Naive thymus-derived CD8-positive, alpha-beta T cell (primary cell): ENCODE results near the gene TAS2R7. TPM values are rescaled to one million over a fixed set of nuclear protein-coding genes. Genes with fewer than 3 reads are reported as not detected.
A peak's percentile ranks its signal among the peaks of the same experiment; 100 is the strongest.

Experiments used
- ATAC-seq, 2 donors: fragments of 150-1000 bp; cut with Tn5 transposase in 1 of 2; sonication (Bioruptor Pico), chemical (Tn5 transposase) in 1 of 2; 1 replicate in 1 of 2; 2 replicates in 1 of 2; pipeline ENCODE4 v1.10.0; 2021; ENCODE audit warnings: mild to moderate bottlenecking in 2 of 2, moderate library complexity in 2 of 2
- POLR2A ChIA-PET: fragments of 350-600 bp; sonication (Branson Sonifier 250); formaldehyde crosslinking; loops from one replicate; lab custom pipeline; 2021; ENCODE audit warnings: antibody characterized with exemption; lab: Charles Lee
- DNase-seq, 10 donors: peaks; one replicate each; pipeline versions ENCODE4 v3.0.0 to v3.0.0-alpha.2; 2020 to 2022
- H3K27ac Mint-ChIP-seq, 10 donors: one replicate each; pipeline ENCODE4 v1.8.0; 2020 to 2022; ENCODE audit warnings: mild to moderate bottlenecking in 10 of 10, mixed read lengths in 10 of 10, moderate library complexity in 4 of 10, inconsistent platforms in 1 of 10
- H3K27me3 Mint-ChIP-seq, 5 donors: one replicate each; pipeline ENCODE4 v1.8.0; 2021 to 2022; ENCODE audit warnings: mixed read lengths in 5 of 5
- H3K36me3 Mint-ChIP-seq, 3 donors: one replicate each; pipeline ENCODE4 v1.8.0; 2020 to 2022; ENCODE audit warnings: mixed read lengths in 3 of 3, mild to moderate bottlenecking in 2 of 3, inconsistent platforms in 1 of 3
- H3K4me1 Mint-ChIP-seq, 4 donors: one replicate each; pipeline ENCODE4 v1.8.0; 2021 to 2022; ENCODE audit warnings: mixed read lengths in 4 of 4
- H3K4me3 Mint-ChIP-seq, 10 donors: one replicate each; pipeline ENCODE4 v1.8.0; 2020 to 2022; ENCODE audit warnings: mild to moderate bottlenecking in 10 of 10, mixed read lengths in 10 of 10, moderate library complexity in 6 of 10, inconsistent platforms in 1 of 10
- H3K9me3 Mint-ChIP-seq, 9 donors: one replicate each; pipeline ENCODE4 v1.8.0; 2020 to 2022; ENCODE audit warnings: mixed read lengths in 9 of 9, mild to moderate bottlenecking in 3 of 9, inconsistent platforms in 1 of 9, moderate library complexity in 1 of 9
- polyA plus RNA-seq, 3 donors: library from polyadenylated mRNA; unstranded; fragments of 300-500 nt; fragmentation: Illumina TruSeq; gene quantifications; one replicate each; pipeline ENCODE4 v1.2.3, GENCODE V29; 2021
- total RNA-seq, 8 experiments: library from RNA in 2 of 8; stranded (reverse) in 2 of 8; gene quantifications; one replicate each; pipeline ENCODE4 v1.2.3 and lab custom pipeline; 2021 to 2026

TAS2R7 gene
- total RNA-seq, result not detected
- not detected for polyA plus RNA-seq
- total RNA-seq (lab: John Stamatoyannopoulos, UW), result 0 to 0.09 (median 0) reads per million in 6 experiments

- Mint-ChIP-seq H3K4me1 (no peaks in the 10 kb centered on the region), H3K27ac (no peak within 1 kb of the TSS), H3K4me3 (no peak within 1 kb of the TSS), H3K27me3 (peaks cover 14 to 56% (median 36%) of the 10 kb centered on the region in 5 donors), H3K9me3 (no peaks in the 10 kb centered on the region), H3K36me3 (no peaks in the 10 kb centered on the region)
- ATAC-seq, result no peak
- no peak for DNase-seq
- POLR2A ChIA-PET, result no interaction called here
These were observed at the start of gene TAS2R7 for GRCh38 chr12:10802587-10802986. Gene TAS2R7 (minus strand): TSS chr12:10802627. CDS start chr12:10802570, 57 bp downstream.

GRCh38 chr12:10851243-10851858, 48.9 kb upstream of the TAS2R7 start:
- peak overlapping the region in 7 of 10 donors; percentile 26 to 50 (median 41) for H3K27ac Mint-ChIP-seq
- H3K27me3 Mint-ChIP-seq, result peaks cover 0 to 2% (median 0%) of the 10 kb centered on the region in 5 donors
- POLR2A ChIA-PET, result no interaction called here
- peaks cover 0 to 11% (median 5%) of the 10 kb centered on the region in 9 donors for H3K9me3 Mint-ChIP-seq
- peaks cover 31 to 62% (median 36%) of the 10 kb centered on the region in 3 donors for H3K36me3 Mint-ChIP-seq
- ATAC-seq (no peak), DNase-seq (peak in 1 of 10 donors; percentile 4)
- peaks cover 28 to 62% (median 52%) of the 10 kb centered on the region in 4 donors for H3K4me1 Mint-ChIP-seq
- peak overlapping the region in 4 of 10 donors; percentile 8 to 21 (median 14) for H3K4me3 Mint-ChIP-seq

- ATAC-seq, result peak in 1 of 2 donors; percentile 89
- H3K36me3 Mint-ChIP-seq, result peaks cover 22 to 62% (median 36%) of the 10 kb centered on the region in 3 donors
- H3K27me3 Mint-ChIP-seq, result peaks cover 0 to 2% (median 0%) of the 10 kb centered on the region in 5 donors
- H3K27ac Mint-ChIP-seq, result peak within 1 kb of the TSS in 7 of 10 donors; percentile 11 to 61 (median 43)
- POLR2A ChIA-PET, result no interaction called here
- peaks cover 26 to 55% (median 48%) of the 10 kb centered on the region in 4 donors for H3K4me1 Mint-ChIP-seq
- H3K4me3 Mint-ChIP-seq, result peak within 1 kb of the TSS in 2 of 10 donors; percentile 21 to 23
- H3K9me3 Mint-ChIP-seq, result peaks cover 0 to under 1% (median 0%) of the 10 kb centered on the region in 9 donors
- peak in 4 of 10 donors; percentile 4 to 54 (median 36) for DNase-seq
These were observed 47.0 kb upstream of the TAS2R7 start, which contains the start of gene PRR4 for GRCh38 chr12:10849425-10849878. Gene PRR4 (minus strand): TSS chr12:10849475. CDS start chr12:10849437, 38 bp downstream.

GRCh38 chr12:10847744-10848143, 45.3 kb upstream of the TAS2R7 start:
- POLR2A ChIA-PET, result no interaction called here
- ATAC-seq, result no peak
- Mint-ChIP-seq H3K4me1 (peaks cover 23 to 40% (median 36%) of the 10 kb centered on the region in 4 donors), H3K27me3 (no peaks in the 10 kb centered on the region), H3K9me3 (peaks cover 0 to 3% (median 0%) of the 10 kb centered on the region in 9 donors), H3K27ac (peak overlapping the region in 1 of 10 donors; percentile 26), H3K36me3 (peaks cover 22 to 74% (median 39%) of the 10 kb centered on the region in 3 donors), H3K4me3 (no peak overlapping the region)
- no peak for DNase-seq

GRCh38 chr12:10842862-10843261, 40.4 kb upstream of the TAS2R7 start:
- no peak overlapping the region for H3K27ac Mint-ChIP-seq
- H3K36me3 Mint-ChIP-seq, result peaks cover 12 to 59% (median 26%) of the 10 kb centered on the region in 3 donors
- DNase-seq (no peak), ATAC-seq (no peak)
- peaks cover 0 to 7% (median 0%) of the 10 kb centered on the region in 9 donors for H3K9me3 Mint-ChIP-seq
- no peaks in the 10 kb centered on the region for H3K27me3 Mint-ChIP-seq
- H3K4me1 Mint-ChIP-seq, result no peaks in the 10 kb centered on the region
- POLR2A ChIA-PET, result no interaction called here
- H3K4me3 Mint-ChIP-seq, result no peak overlapping the region

GRCh38 chr12:10838461-10838860, 36.0 kb upstream of the TAS2R7 start:
- ATAC-seq, result no peak
- DNase-seq, result no peak
- Mint-ChIP-seq H3K4me1 (no peaks in the 10 kb centered on the region), H3K9me3 (peaks cover 0 to 12% (median 4%) of the 10 kb centered on the region in 9 donors), H3K4me3 (no peak overlapping the region), H3K36me3 (peaks cover 0 to 32% (median 2%) of the 10 kb centered on the region in 3 donors), H3K27me3 (no peaks in the 10 kb centered on the region), H3K27ac (no peak overlapping the region)
- POLR2A ChIA-PET, result no interaction called here

GRCh38 chr12:10829994-10830393, 27.6 kb upstream of the TAS2R7 start:
- POLR2A ChIA-PET, result no interaction called here
- Mint-ChIP-seq H3K4me1 (no peaks in the 10 kb centered on the region), H3K27ac (no peak overlapping the region), H3K4me3 (no peak overlapping the region), H3K36me3 (peaks cover 0 to 2% (median 0%) of the 10 kb centered on the region in 3 donors), H3K27me3 (no peaks in the 10 kb centered on the region), H3K9me3 (peaks cover 0 to 2% (median 0%) of the 10 kb centered on the region in 9 donors)
- ATAC-seq (no peak), DNase-seq (no peak)

GRCh38 chr12:10826258-10826657, 23.8 kb upstream of the TAS2R7 start, which contains the start of gene TAS2R10:
Gene TAS2R10 (minus strand): TSS chr12:10826358. CDS start chr12:10826269, 89 bp downstream.
- H3K27me3 Mint-ChIP-seq, result no peaks in the 10 kb centered on the region
- no peak for DNase-seq

GRCh38 chr12:10824957-10825356, 22.5 kb upstream of the TAS2R7 start:
- H3K4me1 Mint-ChIP-seq, result no peaks in the 10 kb centered on the region
- peaks cover 0 to 2% (median 0%) of the 10 kb centered on the region in 3 donors for H3K36me3 Mint-ChIP-seq
- no peaks in the 10 kb centered on the region for H3K27me3 Mint-ChIP-seq
- no peak for DNase-seq
- no peak for ATAC-seq
- no peak overlapping the region for H3K4me3 Mint-ChIP-seq
- no peaks in the 10 kb centered on the region for H3K9me3 Mint-ChIP-seq
- no peak overlapping the region for H3K27ac Mint-ChIP-seq
- POLR2A ChIA-PET, result no interaction called here

More at GRCh38 chr12:10826258-10826657, 23.8 kb upstream of the TAS2R7 start, which contains the start of gene TAS2R10:
- no peak within 1 kb of the TSS for H3K27ac Mint-ChIP-seq
- H3K36me3 Mint-ChIP-seq, result peaks cover 0 to 2% (median 0%) of the 10 kb centered on the region in 3 donors
- ATAC-seq, result no peak
- no peak within 1 kb of the TSS for H3K4me3 Mint-ChIP-seq
- no peaks in the 10 kb centered on the region for H3K4me1 Mint-ChIP-seq
- POLR2A ChIA-PET, result no interaction called here
- peaks cover 0 to 2% (median 0%) of the 10 kb centered on the region in 9 donors for H3K9me3 Mint-ChIP-seq

GRCh38 chr12:10811883-10812536, 9.6 kb upstream of the TAS2R7 start:
- POLR2A ChIA-PET, result no interaction called here
- peaks cover 0 to 2% (median 0%) of the 10 kb centered on the region in 9 donors for H3K9me3 Mint-ChIP-seq
- H3K27ac Mint-ChIP-seq, result no peak overlapping the region
- H3K36me3 Mint-ChIP-seq, result peaks cover 0 to 2% (median 0%) of the 10 kb centered on the region in 3 donors
- no peak for DNase-seq
- peaks cover 11 to 28% (median 14%) of the 10 kb centered on the region in 5 donors for H3K27me3 Mint-ChIP-seq
- no peak overlapping the region for H3K4me3 Mint-ChIP-seq
- ATAC-seq, result no peak
- H3K4me1 Mint-ChIP-seq, result no peaks in the 10 kb centered on the region

GRCh38 chr12:10810068-10810467, 7.6 kb upstream of the TAS2R7 start, which contains the start of gene TAS2R9:
Gene TAS2R9 (minus strand): TSS chr12:10810168. CDS start chr12:10810075, 93 bp downstream.
- H3K36me3 Mint-ChIP-seq, result peaks cover 0 to 2% (median 0%) of the 10 kb centered on the region in 3 donors
- DNase-seq (no peak), ATAC-seq (no peak)
- H3K4me3 Mint-ChIP-seq, result no peak within 1 kb of the TSS
- no peaks in the 10 kb centered on the region for H3K4me1 Mint-ChIP-seq
- peaks cover 0 to 2% (median 0%) of the 10 kb centered on the region in 9 donors for H3K9me3 Mint-ChIP-seq
- peaks cover 15 to 41% (median 21%) of the 10 kb centered on the region in 5 donors for H3K27me3 Mint-ChIP-seq
- POLR2A ChIA-PET, result no interaction called here
- H3K27ac Mint-ChIP-seq, result no peak within 1 kb of the TSS

- no peaks in the 10 kb centered on the region for H3K4me1 Mint-ChIP-seq
- ATAC-seq, result no peak
- peaks cover 0 to 2% (median 0%) of the 10 kb centered on the region in 9 donors for H3K9me3 Mint-ChIP-seq
- DNase-seq, result no peak
- POLR2A ChIA-PET, result no interaction called here
- H3K27me3 Mint-ChIP-seq, result peaks cover 20 to 49% (median 30%) of the 10 kb centered on the region in 5 donors
- H3K4me3 Mint-ChIP-seq, result no peak within 1 kb of the TSS
- H3K36me3 Mint-ChIP-seq, result no peaks in the 10 kb centered on the region
- H3K27ac Mint-ChIP-seq, result no peak within 1 kb of the TSS
These were observed 4.8 kb upstream of the TAS2R7 start, which contains the start of gene TAS2R8 for GRCh38 chr12:10807186-10807585. Gene TAS2R8 (minus strand): TSS chr12:10807286. CDS start chr12:10806980, 306 bp downstream.
